HG02610 (cell line): ENCODE data around the gene OR11A1.

Experiments used
- ATAC-seq: cut with Tn5 transposase; IDR thresholded peaks from one replicate; pipeline ENCODE4 v1.9.1; 2021; ENCODE audit warnings: mild to moderate bottlenecking, moderate library complexity; ENCODE audit not compliant: unreplicated experiment

Gene OR11A1

DNA sequence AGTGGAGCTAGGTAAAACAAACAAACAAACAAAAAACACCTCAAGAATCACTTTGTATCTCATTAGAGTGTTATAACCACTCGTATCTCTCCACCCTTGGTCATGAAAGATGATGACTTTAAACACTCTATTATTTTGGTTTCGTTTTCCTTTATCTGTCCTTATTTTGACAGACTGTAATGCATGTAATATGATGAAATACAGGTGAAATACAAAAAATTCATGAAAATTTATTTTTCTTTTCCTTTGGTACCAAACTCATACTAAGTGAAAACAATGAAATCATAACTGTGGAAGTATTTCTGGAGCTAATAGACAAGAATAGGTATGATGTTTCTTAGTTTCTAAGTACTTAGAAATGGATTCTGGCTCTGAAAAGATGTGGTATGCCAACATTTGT, 57.3 kb downstream of the OR11A1 start:
- ATAC-seq, result no peak

DNA sequence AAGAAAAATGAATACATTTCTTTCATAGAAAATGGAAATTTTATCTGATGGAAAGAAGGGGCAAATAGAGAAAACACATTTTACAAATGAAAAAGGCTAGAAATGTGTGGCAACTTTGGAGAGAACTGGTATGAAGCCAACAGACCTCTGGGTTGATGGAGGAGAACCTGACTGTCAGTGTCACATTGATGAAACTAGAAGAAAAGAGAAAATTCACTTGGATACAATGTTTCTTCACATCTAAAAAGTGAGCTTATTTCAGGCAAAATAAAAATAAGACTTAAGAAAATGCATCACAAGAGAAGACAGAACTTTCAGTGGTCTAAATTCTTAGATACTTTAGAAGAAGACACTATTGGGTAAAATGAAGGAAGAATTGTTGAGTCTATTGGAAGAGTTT, 61.5 kb downstream of the OR11A1 start, which contains the start of gene OR12D2:
Gene OR12D2, plus strand, starts transcription at position 301 of the 400 bp plus-strand sequence. CDS start 1,069 bp downstream, outside the sequence.
- ATAC-seq, result no peak

DNA sequence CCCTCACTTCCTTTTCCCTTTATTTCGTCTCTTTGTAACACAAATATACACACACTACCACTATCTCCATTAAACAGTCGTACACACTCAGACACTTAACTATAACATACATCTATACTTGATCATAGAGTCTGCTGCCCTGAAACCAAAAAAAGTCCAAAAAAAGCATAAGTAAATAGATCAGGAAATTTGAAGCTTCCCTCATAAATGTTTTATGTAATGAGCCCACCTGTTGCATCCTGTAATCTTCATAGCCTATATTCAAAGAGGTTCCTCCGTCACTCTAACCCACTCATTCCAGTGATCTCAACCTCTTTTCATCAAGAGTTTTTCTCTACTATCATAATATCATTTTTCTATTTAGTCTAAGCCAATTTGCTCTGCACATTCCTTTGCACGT, 68.3 kb downstream of the OR11A1 start:
- no peak for ATAC-seq

DNA sequence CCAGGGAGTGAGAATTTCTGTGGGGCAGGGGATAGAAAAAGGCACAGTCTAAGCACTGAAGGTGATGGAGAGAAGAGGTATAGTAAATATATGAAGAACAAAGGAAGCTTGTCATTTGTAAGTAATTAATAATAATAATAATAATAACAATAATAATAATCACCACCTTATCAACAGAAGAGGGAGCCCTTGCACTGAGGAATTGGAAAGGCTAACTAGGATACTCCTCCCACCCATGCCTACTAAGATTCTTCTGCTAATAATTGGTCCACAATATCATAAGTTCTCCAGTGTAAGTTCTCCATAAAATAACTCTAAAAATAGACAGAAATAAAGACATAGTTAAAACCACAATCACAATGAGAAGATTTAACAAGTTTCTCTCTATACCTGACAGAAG, 80.9 kb downstream of the OR11A1 start:
- no peak for ATAC-seq
